DMS53 treated with DMSO at 0.1 percent for 48 hours (cell line): ENCODE measurements around the gene ARRB1.
"Not testable (repeated sequence)": the region's sequence is repeated elsewhere in the genome, so short reads cannot be mapped to it uniquely, and the experiment has no call there.

Experiments
- DNase-seq: peaks from one replicate; lab custom pipeline; 2025; ENCODE audit not compliant: unreplicated experiment; lab: John Stamatoyannopoulos, UW

The ARRB1 gene

DNA sequence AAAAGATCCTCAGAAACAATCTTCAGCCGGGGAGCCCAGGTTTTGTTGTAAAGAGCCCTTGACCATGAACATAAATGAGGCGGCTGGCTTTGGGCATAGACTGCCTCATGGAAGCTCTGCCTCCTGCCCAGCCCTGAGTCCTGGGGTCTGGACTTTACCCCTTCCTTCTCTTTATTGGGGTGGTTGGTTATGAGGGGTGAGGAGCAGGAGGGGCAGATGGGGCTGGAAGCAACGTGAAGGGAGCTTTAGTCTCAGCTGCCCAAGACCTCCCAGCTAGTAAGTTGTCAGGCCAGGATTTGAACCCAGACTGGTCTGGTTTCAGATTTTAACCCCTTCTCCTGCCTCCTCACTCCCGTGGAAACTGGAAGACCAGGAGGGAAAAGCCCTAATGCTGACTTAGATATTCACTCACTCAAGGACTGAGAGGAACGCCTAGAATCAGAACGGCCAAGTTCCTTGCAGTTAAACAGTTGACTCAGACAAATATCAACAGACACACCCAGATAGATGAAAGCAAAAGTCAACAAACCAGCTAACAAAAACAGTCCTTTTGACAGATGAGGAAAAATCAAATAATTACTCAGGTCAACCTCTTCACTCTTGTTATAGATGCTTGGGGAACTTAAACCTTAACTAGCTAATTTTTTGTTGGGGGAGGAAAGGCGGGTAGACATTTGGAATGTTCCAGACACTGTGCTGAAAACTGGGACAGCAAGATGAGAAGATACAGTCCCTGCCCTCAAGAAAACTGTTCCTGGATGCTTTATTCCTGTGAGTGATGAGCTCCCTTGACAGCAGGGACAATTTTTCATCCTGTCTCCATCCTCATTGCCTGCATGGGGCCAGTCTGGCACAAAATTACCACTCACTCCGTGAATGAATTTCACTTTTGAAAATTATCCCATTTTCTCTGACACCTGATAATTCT, 20.8 kb upstream of the ARRB1 start:
- peak; percentile 97 for DNase-seq

DNA sequence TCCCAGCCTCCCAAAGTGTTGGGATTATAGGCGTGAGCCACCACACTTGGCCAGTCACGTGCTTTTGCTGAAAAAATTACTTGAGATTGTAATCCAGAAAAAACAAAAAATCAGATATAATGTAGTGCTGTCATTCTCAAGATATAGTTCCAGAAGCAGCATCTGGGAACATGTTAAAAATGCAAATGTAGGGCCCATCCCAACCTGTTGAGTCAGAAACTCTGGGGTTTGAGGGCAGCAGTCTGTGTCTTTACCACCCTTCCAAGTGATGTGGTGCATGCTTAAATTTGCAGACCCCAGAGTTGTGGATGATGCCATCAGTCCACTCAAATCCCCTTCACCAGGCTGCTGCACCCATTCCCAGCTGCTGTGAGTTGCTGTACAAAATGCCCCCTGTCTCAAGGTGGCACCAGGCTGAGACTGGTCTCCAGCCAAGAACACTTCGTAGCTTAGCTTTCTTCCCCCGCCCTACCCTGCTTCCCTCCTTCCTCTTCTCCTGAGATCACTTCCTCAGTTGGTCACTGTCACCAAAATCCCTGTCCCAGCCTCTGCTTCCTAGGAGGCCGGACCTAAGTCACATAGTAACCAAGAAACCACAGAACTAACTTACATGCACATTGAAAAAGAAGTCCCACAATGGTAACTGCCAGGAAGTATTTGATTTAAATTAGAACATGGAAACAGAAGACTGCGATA, 18.2 kb upstream of the ARRB1 start:
- DNase-seq, result no peak

DNA sequence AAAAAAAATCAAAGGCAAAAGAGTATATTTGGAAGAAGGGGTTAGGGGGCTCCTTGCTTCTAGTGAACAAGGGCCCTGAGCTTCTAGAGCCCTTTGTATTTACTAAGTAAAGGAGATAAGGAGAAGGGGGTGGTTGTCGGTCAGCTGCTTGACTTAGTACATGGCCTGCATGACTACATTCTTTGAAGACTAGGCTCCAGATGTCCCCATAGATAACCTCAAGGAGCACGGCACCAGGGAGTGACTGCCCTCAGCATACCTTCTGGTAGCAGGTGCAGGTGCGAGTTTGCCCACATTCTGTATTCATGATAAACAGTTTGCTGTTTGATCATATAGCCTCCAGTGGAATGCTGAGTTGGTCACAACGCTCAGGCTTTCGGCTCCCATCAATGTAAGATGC, 15.4 kb upstream of the ARRB1 start:
- not testable (repeated sequence) for DNase-seq

DNA sequence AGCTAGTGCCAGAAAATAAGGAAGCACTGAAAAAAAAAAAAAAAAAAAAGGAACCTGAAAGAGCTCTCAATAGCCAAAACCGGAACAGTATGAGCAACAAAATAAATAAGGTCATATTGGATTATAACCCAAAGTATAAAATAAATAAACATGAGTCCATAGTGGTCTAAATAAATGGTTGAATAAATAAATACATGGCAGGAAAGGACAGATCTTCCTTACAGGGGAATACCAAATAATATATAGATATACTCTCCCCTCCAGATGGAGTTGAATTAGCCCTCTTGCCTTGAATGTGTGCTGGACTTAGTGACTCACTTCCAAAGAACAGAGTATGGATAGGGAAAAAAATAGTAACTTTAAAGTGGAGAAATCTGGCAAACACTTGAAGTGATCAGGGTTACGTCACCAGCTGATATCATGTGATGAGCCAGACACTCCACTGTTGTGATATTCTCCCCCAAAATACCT, 14.3 kb upstream of the ARRB1 start:
- peak; percentile 99 for DNase-seq

DNA sequence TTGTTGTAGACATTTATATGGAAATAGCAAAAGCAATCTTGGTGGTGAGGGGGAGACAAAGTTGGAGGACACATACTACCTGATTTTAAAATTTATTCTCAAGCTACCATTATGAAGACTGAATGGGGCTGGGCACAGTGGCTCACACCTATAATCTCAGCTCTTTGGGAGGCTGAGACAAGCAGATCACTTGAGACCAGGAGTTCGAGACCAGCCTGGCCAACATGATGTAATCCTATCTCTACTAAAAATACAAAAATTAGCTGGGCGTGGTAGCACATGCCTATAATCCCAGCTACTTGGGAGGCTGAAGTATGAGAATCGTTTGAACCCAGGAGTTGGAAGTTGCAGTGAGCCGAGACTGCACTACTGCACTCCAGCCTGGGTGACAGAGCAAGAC, 10.8 kb upstream of the ARRB1 start:
- DNase-seq, result not testable (repeated sequence)

DNA sequence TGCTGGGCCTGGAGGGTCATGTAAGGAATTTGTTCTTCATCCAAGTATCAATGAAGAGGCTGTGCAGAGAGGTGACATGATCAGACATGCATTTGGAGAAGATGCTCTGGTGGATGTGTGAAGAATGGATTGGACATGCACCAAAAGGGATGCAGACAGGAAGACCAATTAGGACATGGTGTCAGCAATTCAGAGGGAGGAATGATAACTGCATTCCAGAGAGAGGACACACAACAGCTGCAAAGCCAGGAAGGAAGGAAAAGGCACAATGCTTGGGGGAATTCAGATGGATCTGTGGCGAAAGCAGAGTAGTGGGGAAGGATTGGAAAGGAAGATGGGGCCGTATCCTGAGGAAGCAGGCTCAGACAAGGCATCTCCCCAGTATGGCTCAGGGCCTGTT, 5.2 kb upstream of the ARRB1 start:
- no peak for DNase-seq

DNA sequence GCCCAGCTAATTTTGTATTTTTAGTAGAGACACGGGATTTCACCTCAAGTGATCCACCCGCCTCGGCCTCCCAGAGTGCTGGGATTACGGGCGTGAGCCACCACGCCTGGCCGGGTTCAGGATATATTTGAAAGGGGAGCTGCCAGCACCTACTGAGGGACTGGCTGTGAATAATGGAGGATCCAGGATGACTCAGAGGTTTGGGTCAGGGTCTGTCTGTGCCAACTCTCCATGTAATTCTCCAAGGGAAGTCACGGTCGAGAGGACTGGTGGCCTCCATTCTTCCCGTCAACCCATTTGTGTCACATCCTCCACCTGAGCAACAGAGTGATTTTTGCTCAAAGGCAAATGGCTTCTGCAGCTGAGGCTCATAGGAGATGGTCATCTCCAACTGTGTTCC, 3.6 kb upstream of the ARRB1 start:
- no peak for DNase-seq

DNA sequence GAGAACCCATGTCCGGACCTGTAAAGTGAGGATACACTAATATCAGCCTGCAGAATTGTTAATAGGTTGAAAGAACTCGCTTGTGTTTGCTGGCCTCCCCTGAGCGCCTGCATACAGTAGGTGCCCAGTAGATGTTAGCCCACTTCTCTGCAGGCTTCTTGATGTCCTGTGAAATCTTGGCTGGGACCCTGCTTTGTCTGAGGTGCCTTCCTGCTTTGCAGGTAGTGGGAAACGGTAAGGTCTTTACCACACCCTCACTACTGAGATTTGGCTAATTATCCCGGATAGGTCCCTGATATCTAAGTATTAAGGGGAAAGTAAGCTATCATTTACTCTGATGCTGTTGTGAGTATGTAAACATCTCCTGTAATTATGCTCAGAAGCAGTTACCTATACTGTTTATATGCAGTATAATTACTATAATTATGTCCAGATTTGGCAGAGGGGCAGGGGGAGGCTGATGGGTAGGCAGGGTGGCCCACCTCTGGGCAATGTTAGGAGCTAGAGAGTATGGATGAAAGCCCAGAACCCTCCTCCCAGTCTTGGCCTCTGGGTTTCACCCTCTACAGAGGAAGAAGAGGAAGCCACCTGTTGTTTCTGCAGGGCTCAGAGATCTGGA, 1.2 kb upstream of the ARRB1 start:
- no peak for DNase-seq

DNA sequence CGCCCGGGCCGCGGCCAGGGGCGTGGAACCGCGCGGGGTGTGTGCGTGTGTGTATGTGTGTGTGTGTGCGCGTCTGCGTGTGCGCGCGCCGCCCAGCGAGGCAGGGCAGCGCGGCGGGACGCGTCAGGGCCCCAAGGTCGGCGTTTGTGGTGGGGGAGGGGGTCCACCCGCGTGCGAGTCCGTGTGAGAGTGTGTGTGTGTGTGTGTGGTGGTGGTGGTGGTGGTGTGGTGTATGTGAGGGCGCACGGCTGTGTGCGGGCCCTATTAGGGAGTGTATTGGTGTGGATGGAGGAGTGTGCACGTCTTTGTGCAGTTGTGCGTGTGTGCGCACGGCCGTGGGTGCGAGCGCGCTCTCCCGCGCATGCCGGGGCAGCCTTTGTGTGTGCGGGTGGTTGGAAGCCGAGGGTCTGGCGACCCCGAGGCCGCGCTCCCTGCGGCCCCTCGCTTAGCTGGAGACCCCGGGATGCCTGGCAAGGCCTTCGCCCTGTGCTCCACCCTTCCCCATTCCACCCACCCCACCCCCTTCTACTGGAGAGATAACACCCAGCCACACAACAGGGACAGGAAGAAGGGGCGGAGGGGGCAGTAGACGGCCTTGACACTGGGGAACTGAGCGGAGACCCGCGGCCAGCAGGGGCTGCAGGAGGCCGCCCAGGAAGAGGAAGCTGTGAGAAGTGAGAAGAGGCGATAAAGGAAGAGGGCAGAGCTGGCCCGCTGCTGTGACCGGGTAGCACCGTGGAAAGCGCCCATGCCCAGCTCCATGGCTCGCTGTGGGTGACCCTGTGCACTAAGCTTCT, 528 bp upstream of the ARRB1 start:
- peak; percentile 77 for DNase-seq

DNA sequence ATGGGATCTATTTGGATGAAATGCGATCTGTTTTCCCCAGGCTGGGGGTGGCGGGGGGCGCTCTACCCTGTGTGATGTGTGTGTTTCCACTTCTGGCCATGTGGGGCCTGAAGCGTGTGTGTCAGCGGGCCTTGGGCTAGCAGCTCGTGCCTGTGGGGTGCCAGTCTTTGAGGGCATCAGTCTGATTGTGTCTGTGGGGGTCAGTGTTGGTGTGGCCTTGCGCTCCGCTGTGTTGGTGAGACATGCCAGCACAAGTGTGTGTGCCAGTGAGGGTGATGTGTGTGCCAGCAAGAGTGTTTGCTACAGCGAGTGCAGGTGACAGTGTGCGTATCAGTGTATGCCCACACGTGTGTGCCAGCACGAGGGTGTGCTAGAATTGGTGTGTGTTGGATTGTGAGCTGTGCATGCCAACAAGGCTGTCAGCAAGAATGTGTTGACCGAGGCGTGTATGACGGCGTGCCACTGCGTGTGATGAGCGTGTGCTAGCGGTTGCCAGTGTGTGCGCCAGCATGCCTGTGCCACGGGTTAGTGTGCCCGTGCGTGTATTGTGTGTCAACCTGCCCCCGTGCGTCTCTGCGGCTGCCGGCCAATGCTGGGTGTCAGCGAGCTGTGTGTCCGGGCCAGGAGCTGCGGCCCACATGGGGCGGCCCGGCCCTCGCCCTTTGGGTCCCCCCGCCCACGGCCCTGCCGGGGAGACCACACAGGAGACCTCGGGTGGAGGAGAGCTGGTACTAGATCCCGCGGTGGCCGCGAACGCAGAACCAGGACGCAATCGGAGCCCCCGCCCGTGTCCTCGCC, 519 bp downstream of the ARRB1 start:
- DNase-seq, result peak; percentile 46

DNA sequence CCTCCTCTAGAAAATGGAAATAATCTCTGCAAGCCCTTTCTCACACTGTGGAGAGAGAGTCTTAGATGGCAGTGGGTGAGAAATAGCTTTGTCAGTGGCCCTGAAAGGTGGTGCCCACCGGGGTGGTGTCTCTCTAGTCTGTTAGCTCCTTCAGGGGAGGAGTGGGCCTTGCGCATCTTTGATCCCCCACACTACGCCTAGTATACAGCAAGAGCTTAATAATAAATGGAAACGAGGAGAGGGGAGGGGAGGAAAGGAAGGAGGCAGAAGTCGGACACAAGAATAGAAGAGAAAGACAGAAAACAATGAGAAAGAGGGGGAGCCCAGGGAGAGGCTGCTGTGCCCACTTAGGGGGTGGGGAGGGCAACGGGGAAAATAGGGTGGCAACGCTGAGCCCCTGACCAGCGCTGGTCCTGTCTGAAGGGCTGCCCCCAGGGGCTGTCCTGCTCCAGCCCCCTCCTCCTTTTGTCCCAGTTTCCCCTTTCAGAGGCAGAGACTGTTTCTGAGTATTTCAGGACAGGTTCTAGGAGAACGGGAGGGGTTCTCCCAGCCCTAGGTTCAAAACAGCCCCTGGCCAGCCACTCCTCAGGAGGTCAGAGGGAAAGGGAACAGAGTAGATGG, 1.2 kb downstream of the ARRB1 start:
- DNase-seq, result no peak

DNA sequence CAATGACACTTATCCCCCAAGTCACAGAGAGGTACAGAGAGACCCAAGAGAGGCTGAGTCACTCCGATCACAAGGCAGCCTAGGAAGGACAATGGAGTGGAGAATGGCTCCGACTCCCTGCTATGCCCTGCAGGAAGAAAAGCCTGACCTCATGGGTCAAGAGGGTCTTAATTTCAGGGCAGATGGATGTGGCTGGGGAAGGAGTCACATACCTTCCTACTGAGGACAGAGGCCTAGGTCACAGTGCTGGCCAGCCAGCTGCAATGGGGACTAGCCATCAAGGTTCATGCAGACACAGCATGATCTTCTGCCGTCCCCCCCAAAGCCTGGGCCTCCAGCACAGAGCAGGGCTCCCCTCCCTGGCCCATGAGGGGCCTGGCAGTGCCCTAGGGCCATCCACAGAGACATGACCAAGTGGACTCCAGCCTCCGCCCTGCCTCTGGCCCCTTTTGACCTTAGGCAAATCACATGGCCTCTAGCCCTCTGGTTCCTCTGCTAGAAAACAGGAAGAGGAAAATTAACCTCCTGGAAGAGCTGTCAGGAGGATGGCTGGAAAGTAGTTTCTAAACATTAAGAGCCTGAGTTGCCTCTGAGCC, 1.8 kb downstream of the ARRB1 start:
- DNase-seq, result peak; percentile 61

DNA sequence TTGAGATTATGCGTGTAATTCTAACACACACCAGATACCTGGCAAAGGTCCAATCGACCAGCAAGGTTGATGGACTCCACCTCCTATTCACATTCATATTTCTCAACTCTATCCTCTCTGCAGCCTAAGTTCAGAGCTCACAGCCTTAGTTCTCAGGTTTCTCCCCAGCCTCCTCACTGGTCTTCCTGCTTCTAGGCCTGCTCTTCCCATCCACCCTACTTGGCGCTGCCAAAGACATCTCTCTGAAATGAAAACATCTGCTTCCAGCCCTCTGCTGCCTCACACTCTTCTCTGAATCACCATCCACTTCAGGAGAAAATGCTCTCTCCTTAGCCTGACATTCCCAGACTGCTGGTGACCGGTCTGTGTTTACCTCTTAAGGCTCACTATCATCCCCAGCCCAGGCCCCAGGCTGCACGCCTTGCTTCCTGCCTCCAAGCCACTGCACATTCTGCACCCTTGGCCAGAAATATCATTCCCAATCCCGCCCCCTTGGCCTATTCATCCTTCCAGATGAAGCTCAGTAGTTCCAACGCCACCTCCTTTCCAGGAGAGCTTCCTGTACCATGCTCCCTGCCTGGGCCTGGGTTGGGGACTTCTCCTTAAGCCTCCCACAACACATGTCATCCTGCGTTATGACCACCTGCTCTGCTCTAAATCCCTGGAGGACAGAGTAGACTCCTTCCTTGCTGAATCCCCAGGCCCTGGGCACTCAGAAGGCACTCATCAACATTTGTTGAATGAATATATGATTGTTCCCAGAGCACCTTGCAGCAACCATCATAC, 3.5 kb downstream of the ARRB1 start:
- DNase-seq, result peak; percentile 97

DNA sequence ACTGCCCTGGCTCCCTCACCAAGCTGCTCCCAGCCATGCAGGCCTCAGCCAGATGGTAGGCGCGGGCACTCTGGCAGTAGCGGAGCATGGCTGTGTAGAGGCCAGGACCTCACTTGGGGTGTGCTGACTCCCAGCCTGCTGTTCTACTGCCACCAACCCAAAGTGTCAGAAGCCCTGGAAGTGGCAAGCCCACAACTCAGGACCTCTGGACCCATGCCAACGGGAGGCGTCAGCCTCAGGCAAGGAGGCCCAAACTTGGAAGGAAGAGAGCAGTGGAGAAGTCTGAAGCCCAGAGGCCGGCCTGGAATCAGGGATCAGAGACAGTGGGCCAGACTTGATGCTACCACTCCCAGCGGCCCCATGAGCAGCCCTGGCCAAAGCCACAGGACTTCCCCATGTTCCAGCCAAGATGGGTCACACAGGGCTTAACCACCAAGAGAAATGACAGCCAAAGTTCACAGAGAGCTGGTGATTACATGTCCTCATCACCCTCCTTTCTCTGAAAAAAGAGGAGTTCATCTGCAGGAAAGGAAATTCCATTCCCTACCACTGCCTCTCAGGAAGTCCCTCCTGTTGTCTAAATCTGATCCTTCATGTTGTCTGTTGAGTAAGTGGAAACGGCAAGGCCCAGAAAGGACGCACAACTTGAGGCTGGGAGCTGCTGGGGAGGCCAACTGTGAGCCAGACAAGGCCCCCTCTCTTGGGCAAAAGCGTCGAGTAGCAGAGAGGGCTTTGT, 4.4 kb downstream of the ARRB1 start:
- DNase-seq, result no peak

DNA sequence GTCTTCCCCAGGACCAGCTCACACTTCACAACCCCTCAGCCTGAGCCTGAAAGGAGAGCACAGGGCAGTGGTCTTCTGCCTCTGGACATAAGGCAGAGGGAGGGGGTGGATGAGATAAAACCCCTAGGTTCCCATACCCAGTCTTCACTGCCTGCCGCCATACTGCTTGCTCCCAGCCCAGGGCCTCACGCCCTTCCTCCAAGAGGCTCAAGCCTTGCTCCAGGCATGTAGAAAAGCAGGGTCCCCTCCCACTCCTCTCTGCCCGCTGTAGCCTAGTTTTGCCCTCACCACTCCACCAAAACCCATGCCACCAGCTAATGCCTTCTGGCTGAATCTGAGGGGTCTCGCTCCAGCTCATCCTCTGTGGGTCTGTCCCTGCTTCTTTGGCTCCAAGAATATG, 5.2 kb downstream of the ARRB1 start:
- no peak for DNase-seq

DNA sequence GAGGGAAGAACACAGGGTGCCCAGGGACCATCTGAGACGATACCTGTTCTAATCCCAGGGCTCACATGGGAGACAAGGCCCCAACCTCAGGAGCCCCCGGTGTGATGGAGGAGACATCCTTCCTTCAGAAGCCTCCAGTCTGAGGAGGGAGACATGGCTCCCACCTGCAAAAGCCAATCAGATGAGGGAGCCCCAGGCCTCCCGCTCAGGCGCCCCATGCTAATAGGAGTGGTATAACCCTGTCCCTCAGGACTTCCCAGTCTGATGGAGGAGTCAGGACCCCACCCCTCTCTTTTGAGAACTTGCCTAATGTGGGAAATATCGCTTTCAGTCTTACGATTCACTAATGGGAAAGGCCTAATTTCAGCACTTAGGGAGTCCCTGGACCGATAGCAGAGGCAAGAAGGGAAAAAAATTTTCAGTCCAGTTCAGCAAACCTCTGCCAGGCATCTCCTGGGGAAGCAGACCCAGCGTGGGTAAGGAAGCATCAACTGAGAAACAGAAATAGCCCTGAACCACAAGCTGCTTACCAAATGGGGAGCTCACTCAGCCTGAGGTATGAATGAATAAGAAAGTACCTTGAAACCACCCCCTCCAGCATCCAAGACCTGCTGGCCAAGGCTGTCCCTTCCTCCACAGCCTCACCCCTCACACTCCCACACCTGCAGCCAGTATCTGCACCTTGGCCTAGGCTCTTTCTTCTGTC, 5.9 kb downstream of the ARRB1 start:
- DNase-seq, result no peak

DNA sequence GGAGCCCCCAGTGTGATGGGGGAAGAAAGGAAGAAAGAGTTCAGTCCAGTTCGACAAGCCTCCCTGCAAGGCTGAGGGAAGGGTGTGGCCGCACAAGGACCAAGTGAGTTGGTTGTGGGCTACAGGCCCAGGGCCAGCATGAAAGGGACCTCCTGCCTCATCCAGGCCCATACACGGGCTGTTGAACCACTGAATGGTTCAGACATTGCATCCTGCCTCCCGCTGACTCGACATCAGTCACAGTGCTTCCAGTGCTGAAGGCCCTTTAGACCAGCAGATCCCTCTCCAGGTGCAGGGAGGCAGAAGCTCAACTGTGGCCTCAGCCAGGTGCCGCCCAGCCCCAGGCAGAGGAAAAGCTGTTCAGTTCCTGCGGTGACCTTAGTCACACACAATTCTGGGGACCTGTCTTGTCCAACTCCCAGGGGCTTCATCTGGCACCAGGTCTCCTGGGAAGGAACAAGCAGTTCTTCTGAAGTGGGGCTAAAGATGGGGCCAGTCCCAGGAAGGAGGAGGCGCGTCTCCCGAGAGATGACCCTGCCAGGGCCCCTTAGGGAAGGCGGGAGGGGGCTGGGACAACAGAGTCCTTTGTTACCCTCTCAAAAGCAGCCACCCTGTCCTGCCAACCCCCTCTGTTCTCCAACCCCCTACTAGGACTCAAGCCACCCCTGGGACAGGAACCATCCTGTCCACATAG, 6.6 kb downstream of the ARRB1 start:
- peak; percentile 79 for DNase-seq
